Fibroblast of villous mesenchyme (primary cell): ENCODE results near the gene SYN1. TPM values are rescaled to one million over a fixed set of nuclear protein-coding genes. Genes with fewer than 3 reads are reported as not detected.
A peak's percentile ranks its signal among the peaks of the same experiment; 100 is the strongest.

Experiments
- DNase-seq: peaks from one replicate; pipeline ENCODE4 v3.0.0-alpha.2; 2010; ENCODE audit warnings: low read depth
- H3K4me3 ChIP-seq: 2 replicates; pipeline ENCODE4 v1.5.1; 2011; ENCODE audit warnings: low read depth, mild to moderate bottlenecking, low read length
- CTCF ChIP-seq: IDR thresholded peaks from 2 replicates; pipeline ENCODE4 v1.5.1; 2012; ENCODE audit warnings: low read depth, mild to moderate bottlenecking, low read length; ENCODE audit not compliant: insufficient read depth
- total RNA-seq: library from RNA; depleted of rRNA; stranded (reverse); fragments of >200 nt; gene quantifications from 2 replicates; pipeline ENCODE4 v1.2.3, GENCODE V29; 2012

The SYN1 gene
- total RNA-seq, 1 donor: not detected

- H3K4me3 ChIP-seq: no peak overlapping the region
- no peak for TF ChIP-seq CTCF
- DNase-seq: peak; percentile 37
These were observed 32.4 kb downstream of the SYN1 start for GRCh38 chrX:47587091-47587891.

GRCh38 chrX:47586043-47586787 lies 33.4 kb downstream of the SYN1 start:
- DNase-seq: no peak
- TF ChIP-seq CTCF: no peak
- no peak overlapping the region for H3K4me3 ChIP-seq

- no peak for TF ChIP-seq CTCF
- DNase-seq: no peak
- peak overlapping the region; percentile 76 for H3K4me3 ChIP-seq
These were observed 34.4 kb downstream of the SYN1 start for GRCh38 chrX:47585273-47585672.

DNA sequence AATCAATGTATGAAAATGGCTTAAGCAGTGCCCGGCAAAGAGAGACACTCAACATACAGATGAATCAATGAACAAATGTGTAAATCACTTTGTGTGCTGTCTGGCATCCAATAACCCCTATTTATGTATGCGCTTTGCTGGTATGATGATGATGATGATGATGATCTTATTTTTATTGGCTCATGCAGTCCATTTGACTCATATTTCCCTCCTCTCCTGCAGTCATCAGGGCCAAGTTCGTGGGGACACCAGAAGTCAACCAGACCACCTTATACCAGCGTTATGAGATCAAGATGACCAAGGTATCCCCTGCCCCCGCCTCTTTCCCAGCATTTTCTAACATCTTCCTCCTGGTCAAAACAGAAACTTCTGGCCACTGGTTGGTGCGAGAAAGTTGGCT lies 34.9 kb downstream of the SYN1 start:
- H3K4me3 ChIP-seq: peak overlapping the region; percentile 76

GRCh38 chrX:47583240-47583861 lies 36.3 kb downstream of the SYN1 start:
- H3K4me3 ChIP-seq: peak overlapping the region; percentile 76
- no peak for TF ChIP-seq CTCF
- DNase-seq: no peak

More for the DNA sequence above, 34.9 kb downstream of the SYN1 start:
- DNase-seq: no peak
- TF ChIP-seq CTCF: no peak

DNA sequence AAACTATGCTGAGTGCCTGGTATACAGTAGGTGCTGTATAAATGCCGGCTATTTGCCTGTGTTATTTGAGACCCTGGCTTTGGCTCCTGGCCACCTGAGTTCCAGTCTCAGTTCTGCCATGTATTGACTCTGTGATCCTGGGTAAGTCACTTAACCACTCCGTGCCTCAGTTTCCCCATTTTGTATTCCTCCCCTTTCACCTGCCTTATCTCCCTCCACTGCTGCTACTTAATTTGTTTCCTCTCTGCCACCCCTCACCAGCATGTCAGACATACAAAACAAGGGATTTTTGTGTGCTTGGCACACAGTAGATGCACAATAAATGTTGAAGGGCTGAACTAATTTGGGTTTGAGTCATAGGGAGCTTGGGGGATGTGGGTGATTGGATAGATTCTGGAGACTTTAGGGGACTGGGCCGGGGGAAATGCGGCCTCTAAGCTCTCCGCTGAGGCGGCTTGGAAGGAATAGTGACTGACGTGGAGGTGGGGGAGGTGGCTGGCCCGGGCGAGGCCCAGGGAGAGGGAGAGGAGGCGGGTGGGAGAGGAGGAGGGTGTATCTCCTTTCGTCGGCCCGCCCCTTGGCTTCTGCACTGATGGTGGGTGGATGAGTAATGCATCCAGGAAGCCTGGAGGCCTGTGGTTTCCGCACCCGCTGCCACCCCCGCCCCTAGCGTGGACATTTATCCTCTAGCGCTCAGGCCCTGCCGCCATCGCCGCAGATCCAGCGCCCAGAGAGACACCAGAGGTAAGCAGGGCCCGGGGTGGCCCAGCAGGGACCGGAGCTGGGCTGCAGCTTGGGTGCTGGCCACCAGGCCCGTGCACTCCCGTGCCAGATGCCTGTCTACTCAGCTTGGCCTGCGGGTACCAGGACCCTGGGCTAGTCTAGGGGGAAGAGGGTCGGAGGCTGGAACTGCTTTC lies 37.7 kb downstream of the SYN1 start, which contains the start of gene TIMP1:
TIMP1 (plus strand) TSS at position 706 of the 917 bp plus-strand sequence. CDS start 980 bp downstream, outside the sequence.
- TF ChIP-seq CTCF: no peak
- H3K4me3 ChIP-seq: peak within 1 kb of the TSS; percentile 76
- DNase-seq: peak; percentile 94
